IPS-NIHi11 (cell line): ENCODE measurements around the gene PTPRF.
A peak's percentile ranks its signal among the peaks of the same experiment; 100 is the strongest.
"Not testable (repeated sequence)": the region's sequence is repeated elsewhere in the genome, so short reads cannot be mapped to it uniquely, and the experiment has no call there.

Source experiments
- DNase-seq: peaks from one replicate; pipeline ENCODE4 v3.0.0; 2012; ENCODE audit warnings: mixed read lengths, low spot score

The PTPRF gene

GRCh38 chr1:43538143-43538487 lies 7.4 kb downstream of the PTPRF start:
- DNase-seq, result no peak

- DNase-seq, result no peak
Measured at GRCh38 chr1:43538969-43539368, 8.3 kb downstream of the PTPRF start.

GRCh38 chr1:43539726-43540434 lies 9.2 kb downstream of the PTPRF start:
- DNase-seq, result no peak

GRCh38 chr1:43540653-43541071 lies 10.0 kb downstream of the PTPRF start:
- DNase-seq, result no peak

GRCh38 chr1:43541141-43541540 lies 10.5 kb downstream of the PTPRF start:
- no peak for DNase-seq

- no peak for DNase-seq
Measured at GRCh38 chr1:43541721-43542401, 11.2 kb downstream of the PTPRF start.

- DNase-seq, result no peak
Measured at GRCh38 chr1:43542527-43543458, 12.1 kb downstream of the PTPRF start.

- DNase-seq, result no peak
Measured at GRCh38 chr1:43543567-43543966, 12.9 kb downstream of the PTPRF start.

- no peak for DNase-seq
Measured at GRCh38 chr1:43545339-43545694, 14.6 kb downstream of the PTPRF start.

- DNase-seq, result peak; percentile 98
Measured at GRCh38 chr1:43545695-43546387, 15.2 kb downstream of the PTPRF start.

GRCh38 chr1:43546388-43547100 lies 15.9 kb downstream of the PTPRF start:
- no peak for DNase-seq

- no peak for DNase-seq
Measured at GRCh38 chr1:43547538-43548072, 16.9 kb downstream of the PTPRF start.

- DNase-seq, result no peak
Measured at GRCh38 chr1:43548285-43549271, 17.9 kb downstream of the PTPRF start.

- DNase-seq, result not testable (repeated sequence)
Measured at GRCh38 chr1:43549394-43549793, 18.7 kb downstream of the PTPRF start.

GRCh38 chr1:43549921-43550597 lies 19.4 kb downstream of the PTPRF start:
- DNase-seq, result peak; percentile 93

GRCh38 chr1:43550598-43551246 lies 20.0 kb downstream of the PTPRF start:
- DNase-seq, result no peak

GRCh38 chr1:43551396-43551888 lies 20.8 kb downstream of the PTPRF start:
- DNase-seq, result no peak

- DNase-seq, result no peak
Measured at GRCh38 chr1:43552059-43552742, 21.5 kb downstream of the PTPRF start.
